B cell (primary cell): Measurements from ENCODE around the gene ADSS2.

ENCODE experiments used
- EZH2 ChIP-seq: IDR thresholded peaks from 2 replicates; pipeline ENCODE4 v1.6.1; 2012; ENCODE audit warnings: borderline replicate concordance, low read depth, mild to moderate bottlenecking, moderate library complexity, low read length; ENCODE audit not compliant: insufficient read depth, poor library complexity, severe bottlenecking
- TF ChIP-seq, protein P1 (sequence below): fragments of 200-600 bp; IDR thresholded peaks from one replicate; pipeline ENCODE4 v1.8.0; 2022; ENCODE audit warnings: antibody characterized with exemption, mild to moderate bottlenecking

DNA sequence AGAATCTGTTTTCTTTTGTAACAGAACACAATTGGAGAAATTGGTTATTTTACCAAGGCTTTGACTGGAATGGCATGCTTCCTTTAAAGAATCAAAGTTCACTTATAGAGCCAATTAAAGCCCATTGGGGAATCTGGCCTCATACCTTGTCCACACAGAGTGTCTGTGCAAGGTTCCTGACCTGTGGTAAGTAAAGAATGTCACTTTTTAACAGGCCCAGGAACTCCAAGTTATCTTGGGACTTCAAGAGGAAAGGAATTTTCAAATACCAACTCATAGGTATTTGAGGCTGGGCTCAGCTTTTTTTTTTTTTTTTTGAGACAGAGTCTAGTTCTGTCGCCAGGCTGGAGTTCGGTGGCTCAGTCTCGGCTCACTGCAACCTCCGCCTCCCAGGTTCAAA is 7.1 kb upstream of the ADSS2 start:
- TF ChIP-seq, protein P1, sequence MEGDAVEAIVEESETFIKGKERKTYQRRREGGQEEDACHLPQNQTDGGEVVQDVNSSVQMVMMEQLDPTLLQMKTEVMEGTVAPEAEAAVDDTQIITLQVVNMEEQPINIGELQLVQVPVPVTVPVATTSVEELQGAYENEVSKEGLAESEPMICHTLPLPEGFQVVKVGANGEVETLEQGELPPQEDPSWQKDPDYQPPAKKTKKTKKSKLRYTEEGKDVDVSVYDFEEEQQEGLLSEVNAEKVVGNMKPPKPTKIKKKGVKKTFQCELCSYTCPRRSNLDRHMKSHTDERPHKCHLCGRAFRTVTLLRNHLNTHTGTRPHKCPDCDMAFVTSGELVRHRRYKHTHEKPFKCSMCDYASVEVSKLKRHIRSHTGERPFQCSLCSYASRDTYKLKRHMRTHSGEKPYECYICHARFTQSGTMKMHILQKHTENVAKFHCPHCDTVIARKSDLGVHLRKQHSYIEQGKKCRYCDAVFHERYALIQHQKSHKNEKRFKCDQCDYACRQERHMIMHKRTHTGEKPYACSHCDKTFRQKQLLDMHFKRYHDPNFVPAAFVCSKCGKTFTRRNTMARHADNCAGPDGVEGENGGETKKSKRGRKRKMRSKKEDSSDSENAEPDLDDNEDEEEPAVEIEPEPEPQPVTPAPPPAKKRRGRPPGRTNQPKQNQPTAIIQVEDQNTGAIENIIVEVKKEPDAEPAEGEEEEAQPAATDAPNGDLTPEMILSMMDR: no peak
- TF ChIP-seq EZH2: no peak
